Islet precursor cell (in vitro differentiated cells): Measurements from ENCODE around the gene ADD1.

ENCODE experiments used
- DNase-seq: peaks from one replicate; pipeline ENCODE4 v3.0.0-alpha.2; 2018

ADD1 gene

DNA sequence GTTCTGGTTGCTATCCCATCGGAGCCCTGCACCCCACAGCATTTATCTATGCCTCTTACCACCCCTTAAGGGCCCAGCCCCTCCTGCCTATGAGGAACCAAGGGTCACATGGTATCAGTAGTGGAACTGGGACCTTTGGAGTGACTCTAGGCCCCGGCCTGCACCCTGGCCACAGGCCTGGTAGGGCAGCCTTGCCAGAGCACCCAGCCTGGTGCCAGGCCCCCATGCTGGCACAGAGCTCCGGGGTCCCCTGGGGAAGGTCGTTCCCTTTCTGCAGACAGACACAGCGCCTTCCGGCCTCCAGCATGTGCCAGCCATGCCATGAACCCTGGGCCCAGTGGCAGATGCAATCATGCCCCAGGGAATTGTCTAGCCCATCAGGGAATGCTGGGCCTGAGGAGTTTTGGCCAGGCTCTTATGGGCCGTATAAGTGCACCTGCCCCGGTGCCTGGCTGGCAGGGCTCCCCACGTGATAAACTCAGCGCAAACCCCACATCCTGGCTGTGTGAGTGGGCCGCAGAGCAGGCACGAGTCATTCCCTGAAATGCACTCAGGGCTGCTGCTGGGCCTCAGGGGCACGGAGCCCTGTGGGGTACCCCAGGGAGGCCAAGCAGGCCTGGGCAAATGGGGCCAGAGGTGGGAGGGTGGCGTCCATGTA is 19.8 kb upstream of the ADD1 start:
- DNase-seq: no peak

- no peak for DNase-seq
Measured at GRCh38 chr4:2824329-2824835, 19.3 kb upstream of the ADD1 start.

DNA sequence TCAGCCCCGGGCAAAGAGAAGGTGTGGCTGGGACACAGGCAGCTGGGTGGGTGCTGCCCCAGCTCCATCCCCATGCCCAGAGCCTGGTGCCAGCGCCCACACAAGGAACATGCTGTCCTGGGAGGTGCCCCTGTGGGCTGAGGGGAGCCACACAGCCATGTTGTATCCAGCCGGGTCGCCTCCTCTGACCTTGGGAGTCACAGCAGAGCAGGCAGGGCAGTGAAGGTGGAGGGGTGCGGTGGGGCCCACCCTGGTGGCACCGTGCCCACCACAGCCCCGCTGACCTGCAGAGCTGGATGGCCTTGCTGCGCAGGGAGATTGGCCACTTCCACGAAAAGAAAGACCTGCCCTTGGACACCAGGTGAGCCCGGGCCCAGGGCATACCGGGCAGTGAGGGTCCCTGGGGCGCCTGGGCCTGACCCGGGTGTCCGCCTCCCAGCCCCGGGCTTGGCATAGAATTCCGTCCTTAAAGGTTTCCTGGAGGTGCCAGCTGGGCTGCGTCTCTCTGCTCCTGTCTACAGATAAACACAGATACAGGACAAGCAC is 18.7 kb upstream of the ADD1 start:
- DNase-seq: no peak

- no peak for DNase-seq
Measured at GRCh38 chr4:2825740-2826139, 17.9 kb upstream of the ADD1 start.

- no peak for DNase-seq
Measured at GRCh38 chr4:2827071-2827873, 16.4 kb upstream of the ADD1 start.

- DNase-seq: no peak
Measured at GRCh38 chr4:2827874-2828751, 15.5 kb upstream of the ADD1 start.

- DNase-seq: no peak
Measured at GRCh38 chr4:2828758-2829181, 14.9 kb upstream of the ADD1 start.

- peak; percentile 44 for DNase-seq
Measured at GRCh38 chr4:2829321-2829932, 14.2 kb upstream of the ADD1 start.

DNA sequence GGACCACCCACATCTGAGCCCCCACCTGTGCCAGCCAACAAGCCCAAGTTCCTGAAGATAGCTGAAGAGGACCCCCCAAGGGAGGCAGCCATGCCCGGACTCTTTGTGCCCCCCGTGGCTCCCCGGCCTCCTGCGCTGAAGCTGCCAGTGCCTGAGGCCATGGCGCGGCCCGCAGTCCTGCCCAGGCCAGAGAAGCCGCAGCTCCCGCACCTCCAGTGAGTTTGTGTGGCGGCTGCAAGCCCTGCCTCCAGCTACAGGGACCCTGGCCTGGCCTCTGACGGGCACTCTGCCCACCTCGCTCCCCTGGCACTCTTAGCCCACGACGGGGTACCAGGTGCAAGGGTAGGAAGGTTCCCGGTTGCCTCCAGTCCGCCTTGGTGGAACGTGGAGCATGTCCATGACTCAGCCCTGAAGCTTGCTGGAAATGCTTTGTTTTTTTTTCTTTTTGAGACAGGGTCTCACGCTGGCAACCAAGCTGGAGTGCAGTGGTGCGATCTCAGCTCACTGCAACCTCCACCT is 13.7 kb upstream of the ADD1 start:
- DNase-seq: peak; percentile 59

DNA sequence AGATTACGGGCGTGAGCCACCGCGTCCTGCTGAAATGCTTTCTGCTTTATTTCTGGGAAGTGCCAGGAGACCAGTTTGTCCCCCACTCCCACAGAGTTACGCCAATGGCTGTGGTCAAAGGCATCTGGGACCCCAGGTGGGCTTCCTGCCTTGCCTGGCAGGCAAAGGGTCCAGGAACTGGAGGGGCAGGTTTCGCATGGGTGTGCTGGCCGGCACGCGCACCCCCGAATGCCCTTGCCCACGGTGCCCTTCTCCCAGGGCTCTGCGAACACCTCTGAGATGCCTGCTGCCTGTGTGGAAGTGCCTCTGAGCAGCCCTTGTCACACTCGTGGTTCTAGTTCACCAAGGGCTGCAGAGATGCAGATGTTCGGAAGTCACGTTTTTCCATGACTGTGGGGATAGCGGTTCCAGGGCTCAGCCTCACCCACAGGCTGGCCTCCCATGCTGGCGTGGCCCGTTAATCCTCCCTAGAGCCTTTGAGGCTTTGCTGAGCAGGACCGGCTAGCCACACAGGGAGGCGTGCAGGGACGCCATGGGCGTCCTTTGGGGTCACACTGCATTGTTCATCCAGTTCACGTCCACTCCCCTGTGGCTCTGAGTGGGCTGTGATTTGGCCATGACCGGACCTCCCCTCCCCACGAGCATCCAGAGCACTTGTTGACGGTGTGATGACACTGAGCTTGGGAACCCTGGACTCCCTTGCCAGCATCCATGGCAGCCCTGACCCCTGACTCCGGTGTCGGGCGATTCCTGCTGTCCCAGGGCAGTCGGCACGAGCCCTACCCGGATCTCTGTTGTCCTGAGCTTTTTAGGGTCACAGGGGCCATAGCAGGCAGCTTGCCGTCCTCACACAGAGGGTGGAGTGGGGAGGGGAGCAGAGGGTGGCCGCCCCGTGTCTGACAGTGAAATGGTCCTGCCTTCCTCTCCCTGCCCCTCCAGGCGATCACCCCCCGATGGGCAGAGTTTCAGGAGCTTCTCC is 12.7 kb upstream of the ADD1 start:
- DNase-seq: peak; percentile 44

- peak; percentile 45 for DNase-seq
Measured at GRCh38 chr4:2831611-2832308, 11.9 kb upstream of the ADD1 start.

DNA sequence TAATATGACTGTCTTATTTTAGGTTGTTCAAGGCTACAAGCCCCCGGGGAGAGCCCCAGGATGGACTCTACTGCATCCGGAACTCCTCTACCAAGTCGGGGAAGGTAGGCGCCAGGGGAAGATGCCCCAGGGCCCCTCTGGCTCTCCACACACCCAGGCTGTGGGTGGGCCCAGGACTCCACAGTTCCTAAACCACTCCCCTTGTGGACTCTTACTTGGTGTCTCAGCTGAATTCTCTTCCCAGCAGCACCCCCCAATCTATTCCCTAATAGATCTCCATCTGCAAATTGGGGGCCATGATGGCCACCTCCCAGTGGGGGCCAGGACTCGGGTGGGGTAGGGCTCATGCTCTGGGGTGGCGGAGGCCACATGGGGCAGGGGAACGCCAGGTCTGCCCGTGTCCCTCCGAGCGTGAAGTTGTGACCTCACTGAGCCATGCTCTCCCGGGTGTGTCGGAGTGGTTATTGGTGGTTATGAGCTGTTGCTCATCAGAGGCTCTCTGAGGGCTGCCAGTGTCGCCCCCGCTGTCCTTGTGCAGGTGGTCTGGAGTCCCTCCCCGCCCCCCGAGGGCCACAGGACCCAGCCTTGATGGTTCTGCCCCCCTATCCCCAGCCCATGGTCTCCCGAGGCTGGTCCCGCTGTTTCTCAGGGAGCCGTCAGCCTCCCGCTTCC is 11.2 kb upstream of the ADD1 start:
- peak; percentile 34 for DNase-seq

- DNase-seq: peak; percentile 25
Measured at GRCh38 chr4:2832981-2833670, 10.5 kb upstream of the ADD1 start.

GRCh38 chr4:2833671-2834000 is 10.0 kb upstream of the ADD1 start:
- DNase-seq: peak; percentile 44

DNA sequence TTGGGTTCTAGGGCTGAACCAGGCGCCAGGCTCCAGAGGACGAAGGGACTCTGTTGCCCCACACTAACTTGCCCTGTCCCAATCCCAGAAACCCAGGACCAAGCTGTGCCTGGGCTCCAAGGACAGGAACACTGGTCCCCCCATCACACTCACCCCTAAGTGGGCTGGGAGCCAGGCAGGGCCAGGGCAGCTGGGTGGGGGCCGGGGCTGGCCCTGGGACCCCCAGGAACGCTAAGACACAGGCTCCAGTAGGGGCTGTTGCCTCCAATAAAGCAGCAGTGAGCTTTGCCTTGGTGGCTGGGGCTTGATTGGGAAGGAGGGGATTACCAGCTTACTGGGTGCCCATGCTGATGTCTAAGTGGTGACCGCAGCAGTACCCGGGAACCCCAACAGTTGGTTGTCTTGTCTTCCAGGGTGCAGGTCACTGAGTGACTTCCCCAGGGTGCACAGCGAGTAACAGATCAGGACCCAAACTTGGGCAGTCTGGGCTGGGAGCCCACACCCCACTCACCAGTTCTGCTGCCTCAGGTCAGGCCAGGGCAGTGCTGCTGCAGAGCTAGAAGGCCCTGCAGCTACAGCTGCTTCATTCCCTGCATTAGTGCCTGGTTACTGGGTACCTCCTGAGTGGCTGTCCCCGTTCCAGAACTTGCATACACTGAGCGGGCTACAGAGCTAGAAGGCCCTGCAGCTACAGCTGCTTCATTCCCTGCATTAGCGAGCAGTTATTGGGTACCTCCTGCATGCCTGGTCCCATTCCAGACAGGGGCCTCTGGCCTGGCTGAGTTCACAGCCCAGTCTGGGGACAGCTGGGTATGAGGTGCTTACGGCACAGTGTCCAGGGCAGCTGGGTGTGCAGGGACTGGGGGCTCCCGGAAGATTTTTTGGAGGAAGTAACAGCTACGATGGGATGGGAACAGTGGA is 9.4 kb upstream of the ADD1 start:
- peak; percentile 50 for DNase-seq

- DNase-seq: peak; percentile 24
Measured at GRCh38 chr4:2835978-2836377, 7.7 kb upstream of the ADD1 start.

GRCh38 chr4:2836391-2836859 is 7.2 kb upstream of the ADD1 start:
- DNase-seq: peak; percentile 33
